ENCODE results near the gene AP2B1.

AP2B1 gene

DNA sequence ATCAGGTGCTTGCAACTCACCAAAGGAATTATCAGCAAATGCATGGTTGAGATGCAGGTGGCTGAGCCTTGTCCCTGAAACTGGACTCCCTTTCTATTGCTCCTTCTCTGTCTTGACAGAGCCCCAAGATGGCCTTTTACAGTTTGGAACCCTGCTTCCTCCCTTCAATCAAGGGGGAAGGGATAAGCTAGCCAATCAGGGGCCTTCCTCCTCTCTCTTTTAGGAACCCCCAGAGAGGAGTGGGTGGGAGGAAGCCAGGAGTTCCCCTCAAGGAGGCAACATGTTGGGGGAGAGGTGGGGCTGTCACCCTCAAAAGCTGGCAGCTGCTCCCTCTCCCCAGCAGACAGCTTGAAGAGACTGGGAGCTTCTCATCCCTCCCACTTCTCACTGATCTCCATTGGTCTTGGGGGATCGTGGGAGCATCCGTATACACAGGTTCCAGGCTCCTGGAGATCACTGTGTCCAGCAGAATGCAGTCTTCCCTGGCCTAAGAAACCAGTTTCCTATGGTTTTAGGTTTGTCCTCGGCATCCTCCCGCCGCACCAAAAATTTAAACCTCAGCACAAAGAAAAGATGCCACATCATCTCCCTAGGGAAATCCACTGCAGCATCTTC lies 151.5 kb downstream of the AP2B1 start (continued):
- TF ChIP-seq, protein P1, sequence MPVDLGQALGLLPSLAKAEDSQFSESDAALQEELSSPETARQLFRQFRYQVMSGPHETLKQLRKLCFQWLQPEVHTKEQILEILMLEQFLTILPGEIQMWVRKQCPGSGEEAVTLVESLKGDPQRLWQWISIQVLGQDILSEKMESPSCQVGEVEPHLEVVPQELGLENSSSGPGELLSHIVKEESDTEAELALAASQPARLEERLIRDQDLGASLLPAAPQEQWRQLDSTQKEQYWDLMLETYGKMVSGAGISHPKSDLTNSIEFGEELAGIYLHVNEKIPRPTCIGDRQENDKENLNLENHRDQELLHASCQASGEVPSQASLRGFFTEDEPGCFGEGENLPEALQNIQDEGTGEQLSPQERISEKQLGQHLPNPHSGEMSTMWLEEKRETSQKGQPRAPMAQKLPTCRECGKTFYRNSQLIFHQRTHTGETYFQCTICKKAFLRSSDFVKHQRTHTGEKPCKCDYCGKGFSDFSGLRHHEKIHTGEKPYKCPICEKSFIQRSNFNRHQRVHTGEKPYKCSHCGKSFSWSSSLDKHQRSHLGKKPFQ (tag by site-specific recombination; IDR thresholded peaks at IDR 0.05), result no peak
- no peak for TF ChIP-seq ZNF600 (tag by site-specific recombination; IDR thresholded peaks at IDR 0.05)

DNA sequence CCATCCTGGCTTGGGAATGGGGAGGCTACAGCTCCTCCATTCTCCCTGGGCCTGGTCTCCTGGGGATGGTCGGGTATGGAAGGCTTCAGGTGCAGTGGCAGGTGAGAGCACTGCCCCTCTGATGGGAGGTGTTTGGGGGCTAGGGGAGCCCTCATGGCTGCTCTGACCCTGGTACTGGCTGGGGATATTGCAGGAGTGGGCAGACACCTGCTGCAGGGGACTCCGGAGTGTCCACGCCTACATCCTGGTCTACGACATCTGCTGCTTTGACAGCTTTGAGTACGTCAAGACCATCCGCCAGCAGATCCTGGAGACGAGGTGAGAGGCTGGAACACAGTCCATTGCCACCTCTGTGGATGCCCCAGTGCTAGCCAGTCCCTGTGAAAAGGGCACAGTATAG lies 153.1 kb downstream of the AP2B1 start:
- Histone ChIP-seq H3K4me3 (ENCODE audit: low read depth, low read length) (no peak overlapping the region), H3K9me3 (ENCODE audit: control insufficient read depth, insufficient read depth, low read depth, low read length) (no peaks in the 10 kb centered on the region), H3K4me1 (ENCODE audit: control insufficient read depth, insufficient read depth, low read length) (no peaks in the 10 kb centered on the region), H3K36me3 (ENCODE audit: control insufficient read depth in 2 of 2, insufficient read depth in 1 of 2, low read length in 2 of 2) (peaks cover 4 to 5% of the 10 kb centered on the region in 2 experiments; a peak in 2 of 3 replicates), H3K27ac (ENCODE audit: extremely low read depth, low read depth, low read length) (no peak overlapping the region)
- ChIA-PET CTCF (interaction anchor here (0.8 to 11.6 kb wide), 6 partner anchors 8 to 128 kb away, joined by 3 to 321 read pairs (median 4); no protein-coding TSS in a partner anchor), POLR2A (interaction anchor here (2.8 kb wide), 1 partner anchor 9 kb away, joined by 19 read pairs; the partner anchor contains the start of gene RASL10B)
- TF ChIP-seq ZNF394 (tag by site-specific recombination; IDR thresholded peaks at IDR 0.05; ENCODE audit: borderline replicate concordance), result no peak
- no peak for TF ChIP-seq GFI1B (tag by site-specific recombination; IDR thresholded peaks at IDR 0.05)
- TF ChIP-seq, protein P2, sequence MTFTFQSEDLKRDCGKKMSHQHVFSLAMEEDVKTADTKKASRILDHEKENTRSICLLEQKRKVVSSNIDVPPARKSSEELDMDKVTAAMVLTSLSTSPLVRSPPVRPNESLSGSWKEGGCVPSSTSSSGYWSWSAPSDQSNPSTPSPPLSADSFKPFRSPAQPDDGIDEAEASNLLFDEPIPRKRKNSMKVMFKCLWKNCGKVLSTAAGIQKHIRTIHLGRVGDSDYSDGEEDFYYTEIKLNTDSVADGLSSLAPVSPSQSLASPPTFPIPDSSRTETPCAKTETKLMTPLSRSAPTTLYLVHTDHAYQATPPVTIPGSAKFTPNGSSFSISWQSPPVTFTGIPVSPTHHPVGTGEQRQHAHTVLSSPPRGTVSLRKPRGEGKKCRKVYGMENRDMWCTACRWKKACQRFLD (tag by site-specific recombination; IDR thresholded peaks at IDR 0.05), result no peak
- TF ChIP-seq HOXA7 (CRISPR knock-in tag; IDR thresholded peaks at IDR 0.05; ENCODE audit: borderline replicate concordance), result no peak
- TF ChIP-seq ZNF202 (tag by site-specific recombination; IDR thresholded peaks at IDR 0.05; ENCODE audit: borderline replicate concordance), result no peak
- no peak for TF ChIP-seq TRIM28 (IDR thresholded peaks at IDR 0.05; ENCODE audit: borderline replicate concordance, low read length)
- no peak for TF ChIP-seq ZNF266 (tag by site-specific recombination; IDR thresholded peaks at IDR 0.05; ENCODE audit: low read depth)

DNA sequence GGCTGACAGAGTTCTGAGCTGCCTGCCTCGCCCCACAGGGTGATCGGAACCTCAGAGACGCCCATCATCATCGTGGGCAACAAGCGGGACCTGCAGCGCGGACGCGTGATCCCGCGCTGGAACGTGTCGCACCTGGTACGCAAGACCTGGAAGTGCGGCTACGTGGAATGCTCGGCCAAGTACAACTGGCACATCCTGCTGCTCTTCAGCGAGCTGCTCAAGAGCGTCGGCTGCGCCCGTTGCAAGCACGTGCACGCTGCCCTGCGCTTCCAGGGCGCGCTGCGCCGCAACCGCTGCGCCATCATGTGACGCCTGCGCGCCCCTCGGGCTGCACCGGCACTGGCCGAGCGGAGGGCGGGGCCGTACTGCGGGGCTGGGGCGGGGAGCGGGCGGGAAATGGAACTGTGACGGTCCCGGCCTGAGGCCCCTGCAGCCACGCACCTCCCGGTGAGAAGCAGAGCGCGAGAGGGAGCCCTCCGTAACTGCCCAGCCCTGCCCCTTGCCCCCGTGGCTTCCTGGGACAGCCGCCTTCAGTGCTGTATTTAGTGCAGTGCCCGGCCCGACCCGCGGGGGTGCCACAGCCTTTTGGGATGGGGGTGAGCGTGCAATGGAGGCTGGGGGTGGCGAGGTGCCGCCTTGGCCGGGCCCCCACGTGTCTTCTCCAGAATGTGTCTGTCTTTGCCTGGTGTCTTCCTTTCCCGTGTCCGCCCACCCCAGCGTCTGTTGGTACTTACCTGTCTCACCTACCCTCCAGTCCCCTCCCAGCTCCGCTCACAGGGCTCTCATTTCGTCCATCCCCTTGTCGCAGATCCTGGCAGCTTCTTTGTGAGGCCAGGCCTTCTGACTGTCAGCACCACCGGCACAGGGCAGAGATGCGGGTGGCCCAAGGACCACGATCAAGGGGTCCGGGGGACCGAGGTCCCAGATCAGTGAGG lies 154.1 kb downstream of the AP2B1 start:
- no peak overlapping the region for H3K4me3 ChIP-seq (ENCODE audit: low read depth, low read length)
- ChIA-PET POLR2A (interaction anchor here (1.3 to 2.8 kb wide), 2 partner anchors 10 to 128 kb away, joined by 4 to 19 read pairs; partner anchors contain the start of gene RASL10B), CTCF (interaction anchor here (1.3 to 11.6 kb wide), 3 partner anchors 23 to 128 kb away, joined by 4 to 321 read pairs (median 7); no protein-coding TSS in a partner anchor)

More for the DNA sequence above, 154.1 kb downstream of the AP2B1 start:
- Histone ChIP-seq H3K9me3 (ENCODE audit: control insufficient read depth, insufficient read depth, low read depth, low read length) (no peaks in the 10 kb centered on the region), H3K4me1 (ENCODE audit: control insufficient read depth, insufficient read depth, low read length) (no peaks in the 10 kb centered on the region), H3K36me3 (ENCODE audit: control insufficient read depth in 2 of 2, insufficient read depth in 1 of 2, low read length in 2 of 2) (peaks cover 4 to 5% of the 10 kb centered on the region in 2 experiments; a peak in 2 of 3 replicates), H3K27ac (ENCODE audit: extremely low read depth, low read depth, low read length) (no peak overlapping the region)
- TF ChIP-seq ZNF292 (tag by site-specific recombination; IDR thresholded peaks at IDR 0.05; ENCODE audit: borderline replicate concordance, low read depth), result no peak
- TF ChIP-seq, protein P3, sequence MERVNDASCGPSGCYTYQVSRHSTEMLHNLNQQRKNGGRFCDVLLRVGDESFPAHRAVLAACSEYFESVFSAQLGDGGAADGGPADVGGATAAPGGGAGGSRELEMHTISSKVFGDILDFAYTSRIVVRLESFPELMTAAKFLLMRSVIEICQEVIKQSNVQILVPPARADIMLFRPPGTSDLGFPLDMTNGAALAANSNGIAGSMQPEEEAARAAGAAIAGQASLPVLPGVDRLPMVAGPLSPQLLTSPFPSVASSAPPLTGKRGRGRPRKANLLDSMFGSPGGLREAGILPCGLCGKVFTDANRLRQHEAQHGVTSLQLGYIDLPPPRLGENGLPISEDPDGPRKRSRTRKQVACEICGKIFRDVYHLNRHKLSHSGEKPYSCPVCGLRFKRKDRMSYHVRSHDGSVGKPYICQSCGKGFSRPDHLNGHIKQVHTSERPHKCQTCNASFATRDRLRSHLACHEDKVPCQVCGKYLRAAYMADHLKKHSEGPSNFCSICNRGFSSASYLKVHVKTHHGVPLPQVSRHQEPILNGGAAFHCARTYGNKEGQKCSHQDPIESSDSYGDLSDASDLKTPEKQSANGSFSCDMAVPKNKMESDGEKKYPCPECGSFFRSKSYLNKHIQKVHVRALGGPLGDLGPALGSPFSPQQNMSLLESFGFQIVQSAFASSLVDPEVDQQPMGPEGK (tag by site-specific recombination; IDR thresholded peaks at IDR 0.05), result no peak
- 0 out of 2 replicates have a peak, but pooled peaks have one; percentile 26 for TF ChIP-seq ZNF600 (tag by site-specific recombination; IDR thresholded peaks at IDR 0.05)
- no peak for TF ChIP-seq ZNF366 (tag by site-specific recombination; conservative IDR thresholded peaks at IDR 0.05)
- TF ChIP-seq ZNF146 (tag by site-specific recombination; IDR thresholded peaks at IDR 0.05), result no peak
- no peak for TF ChIP-seq ZBTB7A (tag by site-specific recombination; IDR thresholded peaks at IDR 0.05; ENCODE audit: low read depth)
